Breast epithelium (tissue), 3 donors: ENCODE measurements around the gene EPG5.

Source experiments
- POLR2AphosphoS5 ChIP-seq, 3 donors: sonication (generic); formaldehyde crosslinking; IDR thresholded peaks; one replicate each; pipeline ENCODE4 v1.6.1; 2017; ENCODE audit warnings: antibody characterized with exemption in 3 of 3
- TF ChIP-seq, protein P1 (sequence below), 3 donors: fragments of 450-650 bp; IDR thresholded peaks; one replicate each; pipeline ENCODE4 v1.5.1; 2016 to 2017; ENCODE audit warnings: antibody characterized with exemption in 3 of 3, mild to moderate bottlenecking in 3 of 3, moderate library complexity in 3 of 3

DNA sequence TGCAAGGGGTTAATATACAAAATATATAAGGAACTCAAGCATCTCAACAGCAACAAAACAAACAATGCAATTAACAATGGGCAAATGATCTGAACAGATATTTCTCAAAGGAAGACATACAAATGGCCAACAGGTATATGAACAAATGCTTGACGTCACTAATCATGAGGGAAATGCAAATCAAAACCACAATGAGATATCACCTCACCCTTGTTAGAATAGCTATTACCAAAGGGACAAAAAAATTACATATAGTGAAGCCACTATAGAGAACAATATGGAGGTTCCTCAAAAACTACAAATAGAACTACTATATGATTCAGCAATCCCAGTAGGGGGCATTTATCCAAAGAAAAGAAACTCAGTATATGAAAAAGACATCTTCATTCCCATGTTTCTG is 145.4 kb downstream of the EPG5 start:
- TF ChIP-seq, protein P1, sequence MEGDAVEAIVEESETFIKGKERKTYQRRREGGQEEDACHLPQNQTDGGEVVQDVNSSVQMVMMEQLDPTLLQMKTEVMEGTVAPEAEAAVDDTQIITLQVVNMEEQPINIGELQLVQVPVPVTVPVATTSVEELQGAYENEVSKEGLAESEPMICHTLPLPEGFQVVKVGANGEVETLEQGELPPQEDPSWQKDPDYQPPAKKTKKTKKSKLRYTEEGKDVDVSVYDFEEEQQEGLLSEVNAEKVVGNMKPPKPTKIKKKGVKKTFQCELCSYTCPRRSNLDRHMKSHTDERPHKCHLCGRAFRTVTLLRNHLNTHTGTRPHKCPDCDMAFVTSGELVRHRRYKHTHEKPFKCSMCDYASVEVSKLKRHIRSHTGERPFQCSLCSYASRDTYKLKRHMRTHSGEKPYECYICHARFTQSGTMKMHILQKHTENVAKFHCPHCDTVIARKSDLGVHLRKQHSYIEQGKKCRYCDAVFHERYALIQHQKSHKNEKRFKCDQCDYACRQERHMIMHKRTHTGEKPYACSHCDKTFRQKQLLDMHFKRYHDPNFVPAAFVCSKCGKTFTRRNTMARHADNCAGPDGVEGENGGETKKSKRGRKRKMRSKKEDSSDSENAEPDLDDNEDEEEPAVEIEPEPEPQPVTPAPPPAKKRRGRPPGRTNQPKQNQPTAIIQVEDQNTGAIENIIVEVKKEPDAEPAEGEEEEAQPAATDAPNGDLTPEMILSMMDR (IDR thresholded peaks at IDR 0.05) = no peak
- no peak for TF ChIP-seq POLR2AphosphoS5 (IDR thresholded peaks at IDR 0.05)
